IPS-15b (cell line): ENCODE measurements around the gene CTBP2.

ENCODE experiments used
- H3K27me3 ChIP-seq: one replicate; pipeline ENCODE4 v1.6.1; 2013; ENCODE audit warnings: low read length; ENCODE audit not compliant: control insufficient read depth, insufficient read depth
- H3K36me3 ChIP-seq: one replicate; pipeline ENCODE4 v1.6.1; 2013; ENCODE audit warnings: low read length; ENCODE audit not compliant: control insufficient read depth, insufficient read depth
- H3K4me1 ChIP-seq: one replicate; pipeline ENCODE4 v1.6.1; 2013; ENCODE audit warnings: mild to moderate bottlenecking, low read length; ENCODE audit not compliant: control insufficient read depth, insufficient read depth
- H3K4me3 ChIP-seq: one replicate; pipeline ENCODE4 v1.5.1; 2013; ENCODE audit warnings: low read depth, low read length
- H3K9ac ChIP-seq: one replicate; pipeline ENCODE4 v1.6.1; 2013; ENCODE audit warnings: low read depth, mild to moderate bottlenecking, low read length
- H3K9me3 ChIP-seq: one replicate; pipeline ENCODE4 v1.6.1; 2013; ENCODE audit warnings: mild to moderate bottlenecking, low read length; ENCODE audit not compliant: control insufficient read depth, insufficient read depth

Gene CTBP2

GRCh38 chr10:125146791-125147579 lies 13.4 kb downstream of the CTBP2 start:
- Histone ChIP-seq H3K36me3 (peaks cover 25% of the 10 kb centered on the region), H3K4me1 (peaks cover 54% of the 10 kb centered on the region), H3K4me3 (no peak overlapping the region), H3K9ac (no peak overlapping the region), H3K27me3 (no peaks in the 10 kb centered on the region), H3K9me3 (no peaks in the 10 kb centered on the region)

GRCh38 chr10:125145636-125146035 lies 14.7 kb downstream of the CTBP2 start:
- H3K4me1 ChIP-seq, result peaks cover 50% of the 10 kb centered on the region
- no peaks in the 10 kb centered on the region for H3K27me3 ChIP-seq
- no peak overlapping the region for H3K4me3 ChIP-seq
- H3K9ac ChIP-seq, result no peak overlapping the region
- H3K36me3 ChIP-seq, result peaks cover 22% of the 10 kb centered on the region
- H3K9me3 ChIP-seq, result no peaks in the 10 kb centered on the region

GRCh38 chr10:125144693-125145623 lies 15.4 kb downstream of the CTBP2 start:
- H3K9ac ChIP-seq, result no peak overlapping the region
- no peak overlapping the region for H3K4me3 ChIP-seq
- peaks cover 47% of the 10 kb centered on the region for H3K4me1 ChIP-seq
- H3K27me3 ChIP-seq, result no peaks in the 10 kb centered on the region
- H3K36me3 ChIP-seq, result peaks cover 17% of the 10 kb centered on the region
- no peaks in the 10 kb centered on the region for H3K9me3 ChIP-seq

- H3K27me3 ChIP-seq, result no peaks in the 10 kb centered on the region
- H3K9ac ChIP-seq, result no peak overlapping the region
- H3K4me3 ChIP-seq, result no peak overlapping the region
- H3K36me3 ChIP-seq, result peaks cover 17% of the 10 kb centered on the region
- H3K4me1 ChIP-seq, result peaks cover 42% of the 10 kb centered on the region
- no peaks in the 10 kb centered on the region for H3K9me3 ChIP-seq
Measured at GRCh38 chr10:125144206-125144605, 16.2 kb downstream of the CTBP2 start.

GRCh38 chr10:125142946-125143345 lies 17.4 kb downstream of the CTBP2 start:
- Histone ChIP-seq H3K9me3 (no peaks in the 10 kb centered on the region), H3K9ac (no peak overlapping the region), H3K4me1 (peaks cover 38% of the 10 kb centered on the region), H3K4me3 (no peak overlapping the region), H3K27me3 (no peaks in the 10 kb centered on the region), H3K36me3 (peaks cover 11% of the 10 kb centered on the region)

GRCh38 chr10:125141860-125142484 lies 18.4 kb downstream of the CTBP2 start:
- no peaks in the 10 kb centered on the region for H3K27me3 ChIP-seq
- H3K9ac ChIP-seq, result peak overlapping the region; percentile 50
- H3K4me1 ChIP-seq, result peaks cover 42% of the 10 kb centered on the region
- peaks cover 14% of the 10 kb centered on the region for H3K36me3 ChIP-seq
- no peaks in the 10 kb centered on the region for H3K9me3 ChIP-seq
- no peak overlapping the region for H3K4me3 ChIP-seq

GRCh38 chr10:125141150-125141859 lies 19.1 kb downstream of the CTBP2 start:
- peaks cover 48% of the 10 kb centered on the region for H3K4me1 ChIP-seq
- H3K9me3 ChIP-seq, result no peaks in the 10 kb centered on the region
- H3K4me3 ChIP-seq, result no peak overlapping the region
- H3K36me3 ChIP-seq, result peaks cover 17% of the 10 kb centered on the region
- no peaks in the 10 kb centered on the region for H3K27me3 ChIP-seq
- H3K9ac ChIP-seq, result peak overlapping the region; percentile 50

GRCh38 chr10:125140151-125140550 lies 20.2 kb downstream of the CTBP2 start:
- Histone ChIP-seq H3K27me3 (no peaks in the 10 kb centered on the region), H3K4me1 (peaks cover 55% of the 10 kb centered on the region), H3K36me3 (peaks cover 18% of the 10 kb centered on the region), H3K4me3 (no peak overlapping the region), H3K9ac (no peak overlapping the region), H3K9me3 (no peaks in the 10 kb centered on the region)

- H3K4me3 ChIP-seq, result no peak overlapping the region
- H3K36me3 ChIP-seq, result peaks cover 20% of the 10 kb centered on the region
- H3K4me1 ChIP-seq, result peaks cover 53% of the 10 kb centered on the region
- no peaks in the 10 kb centered on the region for H3K27me3 ChIP-seq
- H3K9ac ChIP-seq, result no peak overlapping the region
- H3K9me3 ChIP-seq, result no peaks in the 10 kb centered on the region
Measured at GRCh38 chr10:125137601-125138438, 22.5 kb downstream of the CTBP2 start.

GRCh38 chr10:125136087-125136486 lies 24.3 kb downstream of the CTBP2 start:
- no peaks in the 10 kb centered on the region for H3K9me3 ChIP-seq
- H3K4me3 ChIP-seq, result no peak overlapping the region
- H3K4me1 ChIP-seq, result peaks cover 53% of the 10 kb centered on the region
- no peaks in the 10 kb centered on the region for H3K27me3 ChIP-seq
- H3K9ac ChIP-seq, result peak overlapping the region; percentile 50
- peaks cover 29% of the 10 kb centered on the region for H3K36me3 ChIP-seq

GRCh38 chr10:125135771-125136035 lies 24.7 kb downstream of the CTBP2 start:
- Histone ChIP-seq H3K36me3 (peaks cover 32% of the 10 kb centered on the region), H3K9ac (peak overlapping the region; percentile 50), H3K4me1 (peaks cover 53% of the 10 kb centered on the region), H3K9me3 (no peaks in the 10 kb centered on the region), H3K4me3 (no peak overlapping the region), H3K27me3 (no peaks in the 10 kb centered on the region)
